ENCODE results near the gene LRRC57. TPM values are rescaled to one million over a fixed set of nuclear protein-coding genes. Genes with fewer than 3 reads are reported as not detected.

LRRC57 gene
- total and polyA plus RNA-seq, 2 donors (not counting 3 experiments of a cell fraction or from before 2014, with no cell fraction given): 13.4 to 39.2 TPM

- no peak overlapping the region for H3K27ac ChIP-seq (ENCODE audit: insufficient read depth, low read depth, low read length)
- no peaks in the 10 kb centered on the region for H3K27me3 ChIP-seq (ENCODE audit: control insufficient read depth in 2 of 2, insufficient read depth in 2 of 2, low read length in 2 of 2)
- H3K4me3 ChIP-seq (replicated peaks in 1 of 3; ENCODE audit: insufficient read depth in 1 of 3, low read depth in 1 of 3, low read length in 3 of 3): no peak overlapping the region
- FAIRE-seq (no peak), DNase-seq (ENCODE audit: low read depth, low spot score) (no peak)
- peaks cover 20% of the 10 kb centered on the region for H3K4me1 ChIP-seq (ENCODE audit: control insufficient read depth, extremely low read depth, insufficient read depth, low read length)
- no peaks in the 10 kb centered on the region for H3K9me1 ChIP-seq (replicated peaks; ENCODE audit: control insufficient read depth, extremely low read depth, insufficient read depth, low read length)
- peaks cover 4% of the 10 kb centered on the region for H3K79me2 ChIP-seq (ENCODE audit: control insufficient read depth, insufficient read depth, low read length)
- no peak overlapping the region for H2AFZ ChIP-seq (ENCODE audit: low read depth, low read length)
- no peak overlapping the region for H3K4me2 ChIP-seq (ENCODE audit: insufficient read depth, low read length)
- POLR2A ChIA-PET: interaction anchor here (0.6 kb wide), 1 partner anchor 30 kb away, joined by 3 read pairs; no protein-coding TSS in a partner anchor
- no peak overlapping the region for H3K9ac ChIP-seq (replicated peaks; ENCODE audit: extremely low read depth, insufficient read depth, low read length)
- no peaks in the 10 kb centered on the region for H3K36me3 ChIP-seq (ENCODE audit: control insufficient read depth in 2 of 2, extremely low read depth in 1 of 2, insufficient read depth in 2 of 2, low read length in 2 of 2)
- no peaks in the 10 kb centered on the region for H4K20me1 ChIP-seq (replicated peaks; ENCODE audit: control insufficient read depth, extremely low read depth, insufficient read depth, low read length)
- intact Hi-C loops (cut with micrococcal nuclease): no loop called here
- BruUV-seq (replicated peaks): no TSS peak
- H3K9me3 ChIP-seq (replicated peaks; ENCODE audit: control insufficient read depth, insufficient read depth, low read length): no peaks in the 10 kb centered on the region
- TF ChIP-seq EZH2 (IDR thresholded peaks at IDR 0.05; ENCODE audit: borderline replicate concordance, low read depth, low read length, severe bottlenecking): no peak
- TF ChIP-seq FOS (IDR thresholded peaks at IDR 0.05; ENCODE audit: borderline replicate concordance, insufficient read depth, low read length): no peak
- no peak for TF ChIP-seq MYC (IDR thresholded peaks at IDR 0.05; ENCODE audit: low read depth, low read length)
- TF ChIP-seq POLR2A (IDR thresholded peaks at IDR 0.05; ENCODE audit: low read depth, low read length): no peak
- no peak for TF ChIP-seq MAX (IDR thresholded peaks at IDR 0.05; ENCODE audit: insufficient read depth, insufficient read length)
- TF ChIP-seq POLR2AphosphoS5 (IDR thresholded peaks at IDR 0.05; ENCODE audit: insufficient read depth, low read depth, low read length): no peak
- TF ChIP-seq JUN (IDR thresholded peaks at IDR 0.05; ENCODE audit: borderline replicate concordance, insufficient read depth, insufficient read length, low read depth): no peak
- TF ChIP-seq GATA2 (IDR thresholded peaks at IDR 0.05; ENCODE audit: insufficient read depth, insufficient read length, low read depth, low read length): no peak
- TF ChIP-seq CTCF (IDR thresholded peaks at IDR 0.05; ENCODE audit: extremely low read depth in 1 of 2, insufficient read depth in 1 of 2, low read depth in 1 of 2, low read length in 2 of 2): no peak
- dilution Hi-C loops (cut with MboI; ENCODE audit: extremely low pct_ligation_motif_present, low sequenced_read_pairs): no loop called here
- CTCF ChIA-PET: interaction anchor here (1.4 to 1.8 kb wide), 3 partner anchors 9 to 67 kb away, joined by 3 to 6 read pairs (median 4); no protein-coding TSS in a partner anchor
These were observed 34.2 kb upstream of the LRRC57 start for GRCh38 chr15:42582569-42583375.
